ENCODE measurements around the gene BHLHE41.

Gene BHLHE41

GRCh38 chr12:26135571-26135970 is 10.7 kb upstream of the BHLHE41 start:
- Histone ChIP-seq H3K4me3 (no peak overlapping the region), H3K27ac (no peak overlapping the region)

DNA sequence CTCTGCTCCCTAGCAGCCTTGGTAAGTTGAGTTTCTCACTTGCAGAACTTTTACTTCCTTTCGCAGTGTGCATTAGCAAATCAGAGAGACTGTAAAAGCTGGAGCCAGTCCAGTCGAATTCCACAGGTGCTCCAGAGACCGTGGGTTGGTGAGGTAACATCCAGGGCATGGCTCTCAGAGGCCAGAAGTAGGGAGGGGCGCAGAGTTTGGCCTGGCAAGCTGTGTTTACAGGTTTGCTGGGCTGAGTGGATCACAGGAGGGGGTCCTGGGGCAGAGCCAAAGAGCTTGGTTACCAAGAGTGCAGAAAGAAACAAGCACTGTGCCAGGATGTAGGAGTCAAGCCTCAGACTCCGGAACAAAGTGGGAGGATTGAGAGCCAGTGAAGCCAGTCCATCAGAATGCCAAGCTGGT is 10.2 kb upstream of the BHLHE41 start:
- Histone ChIP-seq H3K4me3 (no peak overlapping the region), H3K27ac (no peak overlapping the region)

- H3K27ac ChIP-seq, result no peak overlapping the region
- H3K4me3 ChIP-seq, result no peak overlapping the region
These were observed 9.7 kb upstream of the BHLHE41 start for GRCh38 chr12:26134540-26134939.

GRCh38 chr12:26133521-26133920 is 8.7 kb upstream of the BHLHE41 start:
- Histone ChIP-seq H3K4me3 (no peak overlapping the region), H3K27ac (no peak overlapping the region)

- no peak overlapping the region for H3K27ac ChIP-seq
- no peak overlapping the region for H3K4me3 ChIP-seq
These were observed 8.0 kb upstream of the BHLHE41 start for GRCh38 chr12:26132866-26133265.

DNA sequence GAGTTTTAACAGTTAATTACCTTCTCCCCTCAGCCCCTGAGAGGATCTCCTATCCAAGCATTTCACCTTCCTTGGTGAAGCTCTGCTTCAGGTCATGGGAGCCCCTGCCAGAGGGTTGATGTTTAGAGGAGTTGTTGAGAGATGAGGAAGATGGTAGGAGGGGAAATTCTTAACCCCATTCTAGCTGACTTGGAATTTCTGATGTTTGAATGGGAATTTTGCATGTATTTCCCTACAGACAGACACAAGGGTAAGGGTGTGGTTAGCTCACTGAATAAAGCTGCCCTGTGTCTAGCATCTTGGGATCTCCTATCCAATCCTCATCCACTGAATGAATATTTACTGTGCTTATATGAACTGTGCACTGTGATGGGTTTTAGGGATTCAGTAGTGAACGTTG is 7.1 kb upstream of the BHLHE41 start:
- H3K27ac ChIP-seq, result no peak overlapping the region
- H3K4me3 ChIP-seq, result no peak overlapping the region

DNA sequence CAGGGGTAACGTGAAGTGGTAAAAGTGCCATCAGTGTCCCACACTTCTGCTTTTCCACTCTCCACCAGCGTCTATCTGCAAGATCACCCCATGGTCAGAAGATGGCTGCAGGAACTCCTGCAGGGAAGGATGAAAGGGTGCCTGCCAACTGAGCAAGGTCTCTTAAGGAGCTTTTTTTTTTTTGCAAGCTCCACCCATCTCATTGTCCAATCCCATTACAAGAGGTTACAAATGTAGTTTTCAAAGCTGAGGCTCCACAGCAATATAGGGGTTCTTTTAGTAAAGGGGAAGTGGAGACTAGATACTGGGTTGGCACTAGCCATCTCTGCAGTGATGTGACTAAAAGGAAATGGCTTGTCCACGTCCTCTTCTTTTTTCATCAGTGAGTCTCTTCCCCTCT is 5.9 kb upstream of the BHLHE41 start:
- H3K27ac ChIP-seq, result no peak overlapping the region
- no peak overlapping the region for H3K4me3 ChIP-seq

GRCh38 chr12:26128168-26128567 is 3.3 kb upstream of the BHLHE41 start:
- Histone ChIP-seq H3K4me3 (no peak overlapping the region), H3K27ac (no peak overlapping the region)

GRCh38 chr12:26127404-26127803 is 2.6 kb upstream of the BHLHE41 start:
- Histone ChIP-seq H3K4me3 (no peak overlapping the region), H3K27ac (peak overlapping the region in 2 of 21 experiments; percentile 86 to 87)

- Histone ChIP-seq H3K4me3 (peak overlapping the region; percentile 38 to 66 (median 50)), H3K27ac (peak overlapping the region in 20 of 21 experiments; percentile 35 to 91 (median 82))
These were observed 1.8 kb upstream of the BHLHE41 start for GRCh38 chr12:26126340-26127284.

DNA sequence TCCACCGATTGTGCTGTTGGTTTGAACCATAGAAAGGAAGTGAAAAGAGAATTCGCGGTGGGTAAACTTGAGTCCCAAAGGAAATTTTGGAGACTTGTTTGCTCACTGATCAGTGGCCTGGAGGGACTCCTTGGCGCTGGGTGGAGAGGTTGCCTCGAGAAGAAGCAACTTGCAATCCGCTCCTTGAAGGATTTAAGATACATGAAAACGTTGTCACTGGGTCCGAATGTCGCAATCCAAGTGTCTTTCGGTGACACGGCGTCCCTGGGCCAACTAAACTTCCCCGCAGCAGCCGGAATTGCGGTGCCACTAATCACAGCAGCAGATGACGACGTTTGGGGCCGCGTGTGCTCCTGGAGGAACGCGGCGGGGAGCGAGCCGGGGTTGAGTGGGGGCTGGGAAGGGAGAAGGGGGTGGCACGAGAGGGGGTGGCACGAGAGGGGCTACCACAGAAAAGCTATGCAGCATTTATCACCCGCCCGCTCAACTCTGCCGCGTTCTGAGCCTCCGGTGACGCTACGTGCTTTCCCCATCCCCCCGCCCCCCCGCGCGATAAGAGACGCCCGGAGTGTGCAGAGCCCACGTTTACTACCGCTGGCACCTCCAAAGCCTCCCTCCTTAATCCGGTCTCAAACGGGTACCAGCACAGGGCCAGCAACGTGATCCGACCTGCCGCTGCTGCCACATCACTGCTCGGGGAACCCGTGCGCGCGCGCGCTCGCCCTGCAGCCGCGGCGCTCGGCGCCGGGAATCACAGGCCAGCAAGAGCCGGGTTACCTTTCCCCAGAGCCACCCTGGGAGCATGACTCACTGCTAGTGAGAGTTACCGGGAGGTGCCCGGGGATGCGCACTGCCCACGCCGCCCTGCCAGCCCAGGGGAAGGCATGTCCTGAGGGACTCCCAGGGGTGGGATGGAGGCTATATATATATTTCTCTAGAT is 833 bp upstream of the BHLHE41 start:
- Histone ChIP-seq H3K4me3 (peak overlapping the region; percentile 38 to 66 (median 50)), H3K27ac (peak overlapping the region; percentile 33 to 91 (median 79))

DNA sequence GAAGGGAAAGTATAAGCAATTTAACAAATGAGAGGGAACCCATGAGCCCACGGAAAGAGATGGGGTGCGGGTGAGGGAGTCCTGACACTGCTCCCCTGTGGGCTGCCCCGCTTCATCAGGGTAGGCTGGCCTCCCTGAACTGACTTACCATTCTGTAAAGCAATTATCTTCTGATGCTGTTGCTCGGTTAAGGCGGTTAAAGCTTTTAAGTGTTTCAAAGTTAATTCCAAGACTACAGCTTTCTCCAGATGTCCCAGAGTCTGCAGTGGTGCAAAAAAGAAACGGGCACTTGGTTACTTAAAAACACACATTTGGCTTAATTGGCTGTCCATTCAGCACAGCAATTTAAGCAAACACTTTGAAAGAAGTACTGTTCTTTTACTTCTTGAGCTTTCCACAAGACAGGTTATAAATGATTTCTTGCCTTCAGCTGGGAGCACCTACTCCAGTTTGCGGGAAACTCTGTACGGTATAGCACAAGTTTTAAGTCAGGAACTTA is 1.3 kb downstream of the BHLHE41 start:
- peak overlapping the region; percentile 38 to 66 (median 50) for H3K4me3 ChIP-seq
- H3K27ac ChIP-seq, result peak overlapping the region in 16 of 21 experiments; percentile 6 to 91 (median 82)

GRCh38 chr12:26122681-26123481 is 2.0 kb downstream of the BHLHE41 start:
- Histone ChIP-seq H3K4me3 (peak overlapping the region; percentile 38 to 66 (median 50)), H3K27ac (peak overlapping the region in 20 of 21 experiments; percentile 49 to 91 (median 81))

DNA sequence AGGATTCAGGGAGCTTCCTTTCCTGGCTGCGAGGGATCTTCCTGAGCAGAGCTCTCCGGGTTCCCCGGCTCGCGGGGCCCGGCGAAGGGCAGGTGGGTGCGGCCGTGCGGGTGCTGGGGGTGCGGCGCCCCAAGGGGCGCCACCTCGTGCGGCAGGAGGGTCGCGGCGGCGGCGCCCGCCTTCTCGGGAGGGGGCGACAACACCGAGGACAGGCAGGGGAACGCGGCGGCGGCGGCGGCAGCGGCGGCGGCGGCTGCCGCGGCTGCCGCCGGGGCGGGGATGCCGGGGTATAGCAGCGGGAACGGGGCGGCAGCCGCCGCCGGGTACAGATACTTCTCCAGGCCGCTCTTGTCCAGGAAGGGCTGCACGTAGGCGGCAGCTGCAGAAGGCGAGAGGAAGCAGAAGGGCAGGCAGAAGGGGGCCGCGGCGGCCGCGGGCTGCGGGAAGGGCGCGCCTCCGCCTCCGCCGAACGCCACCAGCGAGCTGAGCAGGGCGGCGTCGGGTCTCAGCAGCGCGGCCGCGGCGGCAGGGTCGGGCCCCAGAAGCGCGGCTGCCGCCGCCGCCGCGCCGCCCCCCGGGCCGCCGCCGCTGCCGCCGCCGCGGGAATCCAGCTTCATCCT is 2.7 kb downstream of the BHLHE41 start:
- Histone ChIP-seq H3K27ac (peak overlapping the region in 20 of 21 experiments; percentile 47 to 91 (median 81)), H3K4me3 (peak overlapping the region; percentile 38 to 66 (median 50))

DNA sequence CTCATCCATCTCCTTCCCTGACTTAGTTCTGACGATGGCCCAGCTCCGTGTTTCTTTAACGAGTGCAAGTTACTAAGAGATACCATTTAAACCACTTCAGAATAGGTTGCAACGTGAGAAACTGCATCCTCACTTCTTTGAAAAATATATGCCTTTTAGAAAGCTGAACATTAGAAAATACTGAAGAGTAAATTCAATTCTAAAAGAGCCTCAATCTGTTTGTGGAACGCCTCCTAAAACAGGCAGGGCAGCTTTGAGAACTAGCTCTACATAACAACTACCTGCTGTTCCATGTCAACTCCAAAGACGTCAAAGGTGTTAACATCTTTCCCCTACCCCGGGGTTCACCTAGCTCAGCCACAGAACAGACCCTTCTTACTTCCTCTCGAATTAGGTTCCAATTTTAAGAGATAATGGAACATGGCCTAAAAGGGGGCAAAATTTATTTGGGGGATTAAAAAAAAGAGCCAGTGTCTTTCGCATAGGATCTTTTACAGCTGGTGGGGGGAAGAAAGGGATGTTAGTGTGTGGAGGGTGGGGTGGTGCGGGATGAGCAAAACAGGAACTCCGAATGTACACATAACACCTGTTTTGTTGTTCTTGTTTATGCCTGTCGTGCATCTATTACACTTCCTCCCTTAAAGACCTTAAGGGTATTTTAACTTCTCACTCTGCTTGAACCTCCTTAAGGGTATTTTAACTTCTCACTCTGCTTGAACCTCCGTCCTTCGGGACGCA is 3.3 kb downstream of the BHLHE41 start:
- peak overlapping the region in 18 of 21 experiments; percentile 30 to 91 (median 79) for H3K27ac ChIP-seq
- peak overlapping the region; percentile 38 to 66 (median 50) for H3K4me3 ChIP-seq

DNA sequence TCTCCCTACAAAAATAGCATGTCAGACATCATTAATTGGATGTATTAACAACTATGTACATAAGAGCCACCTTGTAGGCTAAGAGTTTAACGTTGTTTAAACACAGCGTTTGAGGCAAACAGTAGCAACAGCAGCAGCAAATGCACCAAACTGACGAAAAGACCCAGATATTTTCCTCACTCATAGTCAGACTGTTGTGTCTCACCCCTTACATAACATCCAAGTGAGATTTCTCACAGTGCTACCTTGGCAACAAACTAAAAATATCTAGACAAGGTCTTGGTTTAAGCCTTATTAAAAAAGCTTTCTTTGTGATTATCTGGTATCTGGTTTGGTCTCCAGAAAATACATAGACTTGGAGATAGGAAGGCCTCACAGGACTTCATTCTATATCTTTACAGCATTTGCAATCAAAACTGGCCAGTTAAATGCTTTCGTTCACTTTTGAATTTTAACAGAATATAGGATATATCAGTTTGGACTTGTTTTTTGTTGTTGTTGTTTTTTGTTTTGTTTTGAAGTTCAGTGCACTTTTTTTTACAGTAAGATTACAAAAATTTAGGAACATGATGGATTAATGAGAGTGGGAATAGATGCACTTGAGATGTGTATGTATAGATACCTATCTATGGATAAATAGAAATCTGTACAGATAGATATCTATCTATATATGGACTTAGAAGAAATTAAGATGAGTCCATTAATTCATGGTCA is 4.1 kb downstream of the BHLHE41 start:
- Histone ChIP-seq H3K27ac (peak overlapping the region in 6 of 21 experiments; percentile 60 to 91 (median 79)), H3K4me3 (no peak overlapping the region)

- Histone ChIP-seq H3K4me3 (no peak overlapping the region), H3K27ac (peak overlapping the region in 1 of 21 experiments; percentile 19)
These were observed 5.3 kb downstream of the BHLHE41 start for GRCh38 chr12:26119391-26119989.
